GM19467 (cell line): ENCODE results near the gene CLP1.
"Not testable (repeated sequence)": the region's sequence is repeated elsewhere in the genome, so short reads cannot be mapped to it uniquely, and the experiment has no call there.

Experiments
- ATAC-seq: cut with Tn5 transposase; IDR thresholded peaks from one replicate; pipeline ENCODE4 v1.9.1; 2021; ENCODE audit warnings: mild to moderate bottlenecking, moderate library complexity; ENCODE audit not compliant: unreplicated experiment

CLP1 gene

GRCh38 chr11:57659669-57660068 lies 2.1 kb downstream of the CLP1 start:
- ATAC-seq = no peak

- ATAC-seq = no peak
These were observed 5.3 kb downstream of the CLP1 start for GRCh38 chr11:57662893-57663292.

- no peak for ATAC-seq
These were observed 6.4 kb downstream of the CLP1 start for GRCh38 chr11:57663975-57664374.

- peak; percentile 62 for ATAC-seq
These were observed 9.7 kb downstream of the CLP1 start for GRCh38 chr11:57667117-57667735.

GRCh38 chr11:57667736-57668433 lies 10.3 kb downstream of the CLP1 start, which contains the start of gene ZDHHC5:
ZDHHC5 (plus strand) TSS chr11:57668114; CDS start chr11:57673091, 4,977 bp downstream.
- peak; percentile 83 for ATAC-seq

- peak; percentile 4 for ATAC-seq
These were observed 10.8 kb downstream of the CLP1 start for GRCh38 chr11:57668434-57668782.

GRCh38 chr11:57674251-57674650 lies 16.7 kb downstream of the CLP1 start:
- no peak for ATAC-seq

GRCh38 chr11:57675176-57675941 lies 17.8 kb downstream of the CLP1 start:
- ATAC-seq = no peak

GRCh38 chr11:57679396-57679795 lies 21.8 kb downstream of the CLP1 start:
- ATAC-seq = no peak

GRCh38 chr11:57680552-57680874 lies 23.0 kb downstream of the CLP1 start:
- ATAC-seq = no peak

GRCh38 chr11:57681168-57681567 lies 23.6 kb downstream of the CLP1 start:
- ATAC-seq = no peak

GRCh38 chr11:57690474-57690873 lies 32.9 kb downstream of the CLP1 start:
- not testable (repeated sequence) for ATAC-seq

GRCh38 chr11:57698843-57699365 lies 41.3 kb downstream of the CLP1 start:
- no peak for ATAC-seq

- no peak for ATAC-seq
These were observed 42.3 kb downstream of the CLP1 start for GRCh38 chr11:57699813-57700212.

- ATAC-seq = no peak
These were observed 42.9 kb downstream of the CLP1 start for GRCh38 chr11:57700425-57700824.

- ATAC-seq = no peak
These were observed 45.8 kb downstream of the CLP1 start for GRCh38 chr11:57703341-57703740.

GRCh38 chr11:57704932-57705331 lies 47.4 kb downstream of the CLP1 start:
- no peak for ATAC-seq

- ATAC-seq = not testable (repeated sequence)
These were observed 47.9 kb downstream of the CLP1 start for GRCh38 chr11:57705432-57705831.

- no peak for ATAC-seq
These were observed 52.3 kb downstream of the CLP1 start for GRCh38 chr11:57709802-57710367.
